HEK293 (cell line): ENCODE data around the gene AVP.

Source experiments
- BCL11A ChIP-seq: fragments of 450-650 bp; formaldehyde crosslinking; IDR thresholded peaks from 2 replicates; pipeline ENCODE4 v1.5.1; 2016; ENCODE audit warnings: low read depth, missing biosample characterization, missing genetic modification characterization
- ZNF626 ChIP-seq: fragments of 450-650 bp; sonication (Bioruptor Pico); formaldehyde crosslinking; IDR thresholded peaks from 2 replicates; pipeline ENCODE4 v1.5.1; 2018; ENCODE audit warnings: missing biosample characterization, missing genetic modification characterization, inconsistent platforms
- TF ChIP-seq, protein P1 (sequence below): fragments of 450-650 bp; formaldehyde crosslinking; IDR thresholded peaks from 2 replicates; pipeline ENCODE4 v1.5.1; 2016; ENCODE audit warnings: missing biosample characterization, missing genetic modification characterization
- TF ChIP-seq, protein P2 (sequence below): fragments of 450-650 bp; formaldehyde crosslinking; IDR thresholded peaks from 2 replicates; pipeline ENCODE4; 2016; ENCODE audit warnings: missing biosample characterization, missing genetic modification characterization
- TF ChIP-seq, protein P3 (sequence below): fragments of 450-650 bp; formaldehyde crosslinking; IDR thresholded peaks from 2 replicates; pipeline ENCODE4 v1.5.1; 2016; ENCODE audit warnings: missing biosample characterization, missing genetic modification characterization

DNA sequence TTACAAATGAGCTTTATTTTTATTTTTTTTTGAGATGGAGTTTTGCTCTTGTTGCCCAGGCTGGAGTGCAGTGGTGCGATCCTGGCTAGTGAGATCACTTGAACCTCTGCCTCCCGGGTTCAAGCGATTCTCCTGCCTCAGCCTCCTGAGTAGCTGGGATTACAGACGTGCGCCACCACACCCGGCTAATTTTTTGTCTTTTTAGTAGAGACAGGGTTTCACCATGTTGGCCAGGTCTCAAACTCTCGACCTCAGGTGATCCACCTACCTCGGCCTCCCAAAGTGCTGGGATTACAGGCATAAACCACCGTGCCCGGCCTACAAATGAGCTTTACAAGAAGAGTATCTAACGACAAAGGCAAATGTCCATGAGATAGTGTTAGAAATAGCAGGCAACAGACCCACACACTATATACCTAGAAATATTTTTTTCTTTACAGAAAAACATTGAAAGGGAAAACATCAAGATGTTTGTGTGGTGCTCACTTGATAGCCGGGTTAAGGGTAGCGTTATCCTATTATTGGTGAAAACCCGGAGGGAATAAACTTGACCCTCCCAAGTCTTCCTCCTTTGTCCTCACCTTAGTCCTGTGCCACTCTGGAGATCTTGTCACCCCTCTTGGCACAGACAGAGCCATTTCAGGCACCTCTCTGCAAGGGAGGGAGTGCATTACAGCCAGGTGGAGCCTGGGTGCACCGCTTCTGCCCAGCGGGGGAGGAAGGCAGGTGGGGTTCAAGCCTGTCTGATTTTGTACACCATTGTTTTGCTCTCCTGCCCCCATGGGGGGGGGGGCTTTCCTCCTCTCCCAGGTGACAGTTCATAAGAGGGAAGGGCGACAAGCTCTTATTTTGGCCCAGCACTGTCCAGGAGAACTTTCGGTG, 21.0 kb upstream of the AVP start:
- TF ChIP-seq BCL11A (tag by site-specific recombination), result no peak
- TF ChIP-seq, protein P1, sequence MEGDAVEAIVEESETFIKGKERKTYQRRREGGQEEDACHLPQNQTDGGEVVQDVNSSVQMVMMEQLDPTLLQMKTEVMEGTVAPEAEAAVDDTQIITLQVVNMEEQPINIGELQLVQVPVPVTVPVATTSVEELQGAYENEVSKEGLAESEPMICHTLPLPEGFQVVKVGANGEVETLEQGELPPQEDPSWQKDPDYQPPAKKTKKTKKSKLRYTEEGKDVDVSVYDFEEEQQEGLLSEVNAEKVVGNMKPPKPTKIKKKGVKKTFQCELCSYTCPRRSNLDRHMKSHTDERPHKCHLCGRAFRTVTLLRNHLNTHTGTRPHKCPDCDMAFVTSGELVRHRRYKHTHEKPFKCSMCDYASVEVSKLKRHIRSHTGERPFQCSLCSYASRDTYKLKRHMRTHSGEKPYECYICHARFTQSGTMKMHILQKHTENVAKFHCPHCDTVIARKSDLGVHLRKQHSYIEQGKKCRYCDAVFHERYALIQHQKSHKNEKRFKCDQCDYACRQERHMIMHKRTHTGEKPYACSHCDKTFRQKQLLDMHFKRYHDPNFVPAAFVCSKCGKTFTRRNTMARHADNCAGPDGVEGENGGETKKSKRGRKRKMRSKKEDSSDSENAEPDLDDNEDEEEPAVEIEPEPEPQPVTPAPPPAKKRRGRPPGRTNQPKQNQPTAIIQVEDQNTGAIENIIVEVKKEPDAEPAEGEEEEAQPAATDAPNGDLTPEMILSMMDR (tag by site-specific recombination), result no peak
- TF ChIP-seq, protein P2, sequence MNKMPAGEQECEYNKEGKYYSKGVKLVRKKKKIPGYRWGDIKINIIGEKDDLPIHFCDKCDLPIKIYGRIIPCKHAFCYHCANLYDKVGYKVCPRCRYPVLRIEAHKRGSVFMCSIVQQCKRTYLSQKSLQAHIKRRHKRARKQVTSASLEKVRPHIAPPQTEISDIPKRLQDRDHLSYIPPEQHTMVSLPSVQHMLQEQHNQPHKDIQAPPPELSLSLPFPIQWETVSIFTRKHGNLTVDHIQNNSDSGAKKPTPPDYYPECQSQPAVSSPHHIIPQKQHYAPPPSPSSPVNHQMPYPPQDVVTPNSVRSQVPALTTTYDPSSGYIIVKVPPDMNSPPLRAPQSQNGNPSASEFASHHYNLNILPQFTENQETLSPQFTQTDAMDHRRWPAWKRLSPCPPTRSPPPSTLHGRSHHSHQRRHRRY (tag by site-specific recombination), result no peak
- TF ChIP-seq, protein P3, sequence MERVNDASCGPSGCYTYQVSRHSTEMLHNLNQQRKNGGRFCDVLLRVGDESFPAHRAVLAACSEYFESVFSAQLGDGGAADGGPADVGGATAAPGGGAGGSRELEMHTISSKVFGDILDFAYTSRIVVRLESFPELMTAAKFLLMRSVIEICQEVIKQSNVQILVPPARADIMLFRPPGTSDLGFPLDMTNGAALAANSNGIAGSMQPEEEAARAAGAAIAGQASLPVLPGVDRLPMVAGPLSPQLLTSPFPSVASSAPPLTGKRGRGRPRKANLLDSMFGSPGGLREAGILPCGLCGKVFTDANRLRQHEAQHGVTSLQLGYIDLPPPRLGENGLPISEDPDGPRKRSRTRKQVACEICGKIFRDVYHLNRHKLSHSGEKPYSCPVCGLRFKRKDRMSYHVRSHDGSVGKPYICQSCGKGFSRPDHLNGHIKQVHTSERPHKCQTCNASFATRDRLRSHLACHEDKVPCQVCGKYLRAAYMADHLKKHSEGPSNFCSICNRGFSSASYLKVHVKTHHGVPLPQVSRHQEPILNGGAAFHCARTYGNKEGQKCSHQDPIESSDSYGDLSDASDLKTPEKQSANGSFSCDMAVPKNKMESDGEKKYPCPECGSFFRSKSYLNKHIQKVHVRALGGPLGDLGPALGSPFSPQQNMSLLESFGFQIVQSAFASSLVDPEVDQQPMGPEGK, result no peak
- TF ChIP-seq ZNF626 (tag by site-specific recombination), result no peak
